CD4-positive, alpha-beta T cell treated with Interleukin-15 for 4 hours (primary cell): Measurements from ENCODE around the gene DPYSL3.

Experiments used
- DNase-seq: peaks from one replicate; pipeline ENCODE4 v3.0.0-alpha.2; 2020; ENCODE audit warnings: low spot score

DPYSL3 gene

DNA sequence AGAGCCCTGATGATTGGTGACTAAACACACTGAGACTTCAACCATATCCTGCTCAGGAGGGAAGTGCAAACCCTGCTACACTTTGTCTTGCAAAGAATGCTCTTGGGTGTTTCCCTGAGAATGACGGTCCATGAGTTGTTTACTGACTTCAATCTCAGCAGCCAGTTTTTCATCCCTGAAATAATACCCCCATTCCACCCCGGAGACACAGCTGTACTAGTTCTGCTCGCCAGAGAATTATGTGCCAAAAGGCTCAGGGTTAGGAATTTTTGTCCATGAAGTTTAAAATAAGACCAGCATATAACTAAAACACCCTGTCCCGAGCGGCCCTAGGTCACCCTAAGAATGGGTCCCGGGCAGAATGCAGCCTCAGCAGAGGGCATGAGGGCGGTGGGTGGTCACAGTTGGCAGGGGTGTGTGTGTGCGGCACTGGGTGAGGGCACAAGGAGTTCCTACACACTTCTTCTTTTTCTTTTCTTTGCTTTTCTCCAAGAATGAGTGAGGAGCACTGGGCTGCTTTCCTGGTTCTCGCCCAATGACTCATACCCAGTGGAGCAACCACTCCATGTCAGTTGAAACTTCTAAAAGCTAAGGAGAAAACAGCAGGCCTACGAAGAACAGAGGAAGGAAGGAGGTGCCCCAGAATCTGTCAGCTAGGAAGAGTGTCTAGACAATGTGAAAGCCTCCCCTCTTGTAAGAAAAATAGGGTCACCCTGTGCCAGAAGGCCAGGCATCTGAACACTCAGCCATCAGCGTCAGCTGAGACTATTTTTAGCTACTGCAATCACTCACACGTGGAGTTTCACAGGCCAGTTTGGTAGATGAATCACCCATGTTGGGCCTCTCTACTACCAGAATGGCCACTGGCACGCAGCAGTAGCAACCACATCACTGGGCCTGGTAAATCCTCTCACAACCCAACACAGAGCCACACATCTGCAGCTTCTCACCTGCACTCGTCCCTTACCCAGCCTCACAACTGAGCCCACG, 105.9 kb downstream of the DPYSL3 start:
- DNase-seq, result no peak

DNA sequence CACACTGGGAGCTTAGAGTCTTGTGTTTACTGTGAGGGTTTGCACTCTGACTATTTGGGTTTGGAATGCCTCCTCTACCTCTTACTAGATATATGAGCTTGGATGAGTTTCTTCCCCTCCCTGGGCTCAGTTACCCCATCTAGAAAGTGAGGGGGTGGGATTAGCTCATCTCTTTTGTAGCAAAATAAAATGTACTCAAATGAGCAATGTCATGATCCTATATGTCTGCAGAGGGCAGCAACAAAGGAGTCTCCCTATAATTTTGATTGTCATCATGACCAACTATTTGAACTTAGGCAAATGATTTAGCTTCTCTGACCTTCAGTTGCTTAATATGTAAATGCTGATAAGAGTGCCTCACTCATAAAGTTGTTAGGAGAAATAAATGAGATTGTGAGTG, 109.0 kb downstream of the DPYSL3 start:
- DNase-seq, result no peak

DNA sequence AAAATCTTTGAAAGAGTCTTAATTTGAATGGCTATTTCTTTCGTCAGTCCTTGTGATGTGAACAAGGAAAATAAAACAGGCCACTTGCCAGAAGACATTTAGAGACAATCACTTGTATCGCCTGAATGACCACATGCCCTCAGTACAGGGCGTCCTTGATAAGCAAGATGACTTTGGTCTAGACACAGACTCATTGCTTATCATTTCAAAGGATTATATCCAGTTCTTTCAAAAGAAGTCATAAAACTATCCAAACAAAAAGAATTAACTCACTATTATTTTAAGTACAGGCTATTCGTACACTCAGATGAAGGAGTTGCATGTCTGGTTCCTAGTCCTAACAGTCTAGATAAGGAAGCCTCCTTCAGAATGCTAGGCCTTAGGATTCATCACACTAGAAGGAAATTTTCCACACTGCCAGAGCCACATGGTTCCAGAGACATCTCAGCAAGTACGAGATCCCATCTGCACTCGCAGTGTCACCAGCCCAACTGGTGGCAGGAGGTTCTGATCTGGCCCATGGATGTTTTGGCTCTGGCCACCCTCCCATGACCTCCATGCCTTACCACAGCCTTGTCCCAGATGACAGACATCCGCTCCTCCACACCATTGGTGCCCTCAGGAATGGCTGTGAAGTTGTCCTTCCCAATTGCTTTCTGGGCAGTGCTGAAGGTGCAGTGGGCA, 109.6 kb downstream of the DPYSL3 start:
- DNase-seq, result no peak

DNA sequence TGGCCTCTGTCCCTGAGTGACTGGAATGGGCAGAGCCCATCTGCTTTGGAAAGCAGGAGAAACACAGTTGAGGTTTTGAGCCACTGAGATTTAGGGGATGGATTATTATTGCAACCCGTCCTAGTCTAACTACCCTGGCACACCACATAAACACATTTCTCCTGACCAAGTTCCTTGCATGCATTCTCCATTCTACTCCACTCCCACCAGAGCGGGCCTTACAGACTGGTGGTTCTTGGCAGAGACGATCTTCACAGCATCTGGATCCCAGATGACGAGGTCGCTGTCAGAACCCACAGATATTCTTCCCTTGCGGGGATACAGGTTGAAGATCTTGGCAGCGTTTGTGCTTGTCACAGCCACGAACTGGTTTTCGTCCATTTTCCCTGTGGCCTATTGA, 111.0 kb downstream of the DPYSL3 start:
- DNase-seq, result no peak

DNA sequence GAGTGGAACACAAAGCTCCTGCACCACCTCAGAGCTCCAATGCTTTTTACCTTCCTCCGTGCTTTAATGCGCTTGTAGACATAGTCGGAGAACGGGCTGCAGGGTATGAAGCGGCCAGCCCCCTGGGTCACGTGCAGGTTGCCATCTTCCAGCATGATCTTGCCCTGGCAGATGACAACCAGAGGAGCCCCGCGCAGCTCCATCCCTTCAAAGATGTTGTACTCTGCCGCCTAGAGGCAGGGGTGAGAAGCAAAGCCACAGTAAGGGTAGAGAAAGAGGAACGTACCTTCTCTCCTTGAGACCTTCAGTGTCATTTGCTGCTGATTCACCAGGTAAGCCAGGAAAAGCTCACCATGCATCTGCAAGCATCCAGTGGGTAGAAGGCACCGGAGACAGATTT, 112.3 kb downstream of the DPYSL3 start:
- DNase-seq, result no peak

DNA sequence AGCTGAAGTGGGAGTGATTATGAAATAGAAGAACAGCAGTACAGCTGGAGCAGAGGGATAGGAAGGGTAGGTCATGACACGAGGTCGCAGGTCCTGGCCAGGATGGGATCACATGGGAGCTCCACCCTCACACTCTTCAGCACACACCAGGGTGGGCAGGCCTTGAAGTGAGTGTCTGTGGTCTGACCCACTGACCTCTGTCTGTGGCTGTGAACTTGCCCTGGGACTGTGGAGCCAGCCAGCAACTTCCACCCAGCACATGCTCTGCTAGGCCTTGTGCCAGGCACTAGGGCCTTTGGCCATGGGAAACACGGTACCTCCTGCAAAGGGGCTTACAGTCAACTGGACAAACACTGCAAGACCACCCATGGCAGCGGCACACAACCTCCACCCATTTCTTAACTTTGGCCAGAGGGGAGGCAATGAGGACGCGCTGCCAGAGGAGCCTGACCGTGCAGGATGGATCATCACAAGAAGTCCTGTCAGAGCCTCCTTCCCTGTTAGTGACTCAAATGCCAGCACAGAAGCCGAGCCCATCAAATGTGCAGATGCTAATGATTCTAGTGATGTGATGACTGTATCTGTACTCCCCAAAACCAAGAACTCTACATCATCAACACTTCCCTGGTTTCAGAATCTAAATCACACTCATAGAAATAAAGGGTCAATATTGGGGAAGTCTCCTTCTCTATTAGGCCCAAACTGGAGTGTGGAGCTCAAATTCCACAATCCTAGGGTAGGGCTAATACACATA, 113.6 kb downstream of the DPYSL3 start:
- no peak for DNase-seq

DNA sequence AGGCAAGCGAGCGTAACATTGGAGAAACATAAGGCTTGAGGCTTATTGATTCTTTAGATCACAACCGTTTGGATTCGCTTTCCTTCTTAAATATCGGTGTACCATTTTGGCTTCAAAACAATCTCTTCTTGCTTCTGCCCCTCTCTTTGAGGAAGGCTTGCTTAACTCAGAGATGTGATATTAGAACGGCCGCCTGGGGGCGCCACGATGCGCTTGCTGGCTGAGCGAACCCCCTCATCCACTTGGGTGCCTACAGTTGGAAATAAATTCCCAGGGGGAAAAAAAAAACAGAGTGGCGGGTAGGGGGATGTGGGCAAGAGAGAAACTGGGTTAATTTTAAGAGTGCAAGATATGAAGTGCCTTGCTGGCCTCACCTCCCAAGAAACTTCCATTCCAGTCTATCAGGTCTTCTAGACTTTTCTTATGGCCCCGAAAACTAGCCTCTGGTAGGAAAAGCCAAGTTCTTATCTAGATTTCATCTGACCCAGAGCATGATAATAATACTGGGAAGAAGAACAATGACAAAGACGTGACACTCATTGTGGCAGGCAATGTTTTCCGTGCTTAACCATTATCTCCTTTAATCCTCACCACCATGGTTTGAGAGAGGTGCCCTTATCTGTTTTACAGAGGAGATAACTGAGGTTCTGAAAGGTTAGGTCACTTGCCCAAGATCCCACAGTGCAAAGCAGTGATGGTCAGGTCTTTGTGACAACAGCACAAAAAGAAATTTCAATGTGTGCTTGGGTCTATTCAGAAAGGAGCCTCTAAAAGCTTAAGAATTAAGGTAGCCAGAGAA, 115.8 kb downstream of the DPYSL3 start:
- DNase-seq, result no peak

DNA sequence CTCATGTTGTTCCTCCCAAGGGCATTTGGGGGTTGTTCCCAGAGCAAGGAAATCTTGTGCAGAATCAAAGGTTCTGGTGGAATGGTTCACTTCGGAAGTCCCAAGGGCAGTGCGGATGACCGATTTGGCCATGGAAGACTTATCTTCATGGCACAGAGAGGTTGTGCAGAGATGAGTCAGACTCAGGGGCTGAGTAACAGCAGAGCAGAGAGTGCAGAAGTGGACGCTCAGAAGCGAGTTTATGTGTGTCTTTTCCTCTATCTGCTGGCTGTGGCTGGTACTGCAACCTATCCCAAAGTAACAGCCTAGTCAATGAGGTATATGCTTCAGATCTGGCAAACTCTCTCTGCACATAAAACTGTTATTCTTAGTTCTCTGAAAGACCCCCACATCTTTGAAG, 118.1 kb downstream of the DPYSL3 start:
- DNase-seq, result no peak

DNA sequence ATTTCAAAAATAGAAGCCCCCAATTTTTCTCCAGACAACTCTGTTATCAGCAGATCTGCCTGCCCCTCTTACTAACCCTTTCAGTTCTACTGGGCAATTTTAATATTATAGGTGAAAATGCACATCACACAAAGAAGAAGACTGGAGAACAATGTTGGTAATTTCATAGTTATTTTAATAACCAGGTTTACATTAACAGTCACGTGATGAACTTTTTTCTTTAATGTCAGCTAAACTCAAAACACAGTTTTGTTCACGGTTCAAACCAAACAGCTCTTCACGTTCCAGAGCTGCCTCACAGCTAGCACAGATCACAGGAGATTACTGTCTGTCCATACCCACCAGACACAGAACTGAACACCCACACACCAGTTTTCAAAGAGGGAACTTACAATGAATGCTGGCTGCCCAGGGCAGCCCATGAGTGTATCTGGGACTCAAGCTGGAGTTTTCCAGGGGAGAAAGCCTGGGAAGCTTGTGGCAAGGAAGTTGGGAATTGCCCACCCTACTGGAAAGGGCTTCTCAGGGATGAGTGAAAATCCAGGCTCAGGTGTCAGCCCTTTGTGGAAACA, 119.1 kb downstream of the DPYSL3 start:
- DNase-seq, result no peak

DNA sequence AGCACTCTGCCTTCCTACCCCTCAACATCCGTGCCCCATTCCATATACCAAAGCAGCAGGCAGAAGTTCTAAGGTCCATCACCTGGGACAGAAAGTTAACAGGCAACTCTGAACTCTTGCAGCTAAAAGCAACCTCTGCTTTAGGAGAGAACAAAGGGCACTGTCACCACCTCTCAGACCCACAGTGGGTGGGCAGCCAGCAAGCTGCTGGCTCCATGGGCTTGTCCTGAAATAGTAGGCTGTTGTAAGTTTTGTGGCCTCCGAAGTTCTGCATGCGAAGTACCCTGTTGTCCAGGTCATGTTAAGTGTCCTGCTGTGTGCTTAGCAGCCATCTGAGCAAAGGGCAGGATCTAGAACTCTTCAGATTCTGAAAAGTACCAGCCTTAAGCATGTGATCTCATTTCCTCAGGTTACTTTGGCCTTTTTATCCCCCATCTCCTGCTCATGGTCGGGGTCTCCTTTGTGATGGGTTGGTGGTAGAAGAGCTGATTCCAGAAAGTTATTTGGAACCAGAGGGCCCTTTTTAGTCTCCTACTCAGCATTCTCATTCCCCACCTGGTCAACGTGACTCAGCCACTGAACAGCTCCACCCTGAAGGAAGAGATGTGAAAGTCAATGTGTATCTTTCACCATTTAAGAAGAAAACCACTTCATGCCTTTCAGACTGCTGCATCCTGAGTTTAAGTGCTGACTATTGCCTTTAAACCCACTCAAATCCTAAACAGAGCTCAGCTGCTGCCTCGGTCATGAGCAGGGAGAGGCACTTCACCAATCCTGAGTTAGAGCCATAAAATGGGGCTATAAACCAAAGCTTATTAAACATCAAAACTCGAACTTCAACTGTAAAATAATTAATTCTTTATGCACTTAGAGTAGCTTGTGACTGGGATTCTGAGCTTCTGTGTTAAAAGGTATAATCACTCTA, 121.4 kb downstream of the DPYSL3 start:
- no peak for DNase-seq

DNA sequence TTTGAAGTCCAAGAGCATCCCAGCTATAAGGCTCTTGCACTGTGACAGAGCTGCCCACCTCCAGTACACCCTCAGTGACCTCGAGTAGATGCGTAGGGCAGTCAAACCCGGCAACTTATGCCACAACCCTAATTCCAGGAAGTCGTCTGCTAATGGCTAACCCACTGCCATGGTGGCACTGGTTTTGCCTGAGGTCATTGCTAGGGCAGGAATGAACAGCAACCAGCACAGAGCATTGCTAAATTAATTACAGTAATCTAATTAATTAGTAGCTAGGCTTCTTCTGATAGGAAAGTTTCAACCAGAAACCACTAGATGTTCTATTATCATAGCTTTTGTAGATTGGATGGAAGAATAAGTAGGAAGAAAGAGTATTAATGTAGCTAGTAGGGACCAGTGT, 122.8 kb downstream of the DPYSL3 start:
- no peak for DNase-seq

DNA sequence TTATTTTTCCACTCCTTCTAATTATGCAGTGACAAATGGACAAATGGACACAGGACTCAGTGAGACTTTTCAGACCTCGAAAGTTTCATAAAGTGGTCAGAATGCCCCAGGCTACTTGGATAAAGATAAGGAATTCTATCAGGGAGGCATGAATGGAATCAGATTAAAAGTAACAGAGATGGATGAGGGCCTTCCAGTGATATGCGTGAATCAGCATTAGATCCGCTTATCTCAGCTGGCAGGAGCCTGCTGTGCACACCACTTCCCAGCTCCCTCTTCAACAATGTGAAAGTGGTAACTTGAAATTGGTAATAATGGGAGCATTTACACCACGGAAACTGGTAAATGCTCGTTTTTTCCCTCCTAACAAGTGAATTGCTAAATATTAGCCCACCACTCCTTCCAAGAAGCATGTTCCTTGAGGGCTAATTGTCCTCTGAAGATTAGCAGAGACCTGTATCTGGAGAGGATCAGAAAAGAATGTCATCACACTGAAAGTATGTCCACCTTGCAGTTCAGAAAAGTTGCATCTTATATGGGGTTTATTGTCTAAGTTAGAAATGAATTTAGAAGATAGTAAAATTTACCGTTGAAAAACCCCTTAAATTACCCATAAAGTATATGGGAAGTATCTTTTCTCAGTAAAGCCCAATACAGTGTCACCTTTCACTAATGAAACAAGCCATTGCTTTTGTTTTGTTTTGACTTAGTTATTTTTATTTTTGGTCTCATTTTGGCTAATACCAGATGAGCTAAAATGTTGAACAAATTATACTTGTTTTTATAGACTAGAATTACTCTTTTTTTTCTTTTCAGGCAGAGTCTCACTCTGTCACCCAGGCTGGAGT, 125.3 kb downstream of the DPYSL3 start:
- DNase-seq, result no peak

DNA sequence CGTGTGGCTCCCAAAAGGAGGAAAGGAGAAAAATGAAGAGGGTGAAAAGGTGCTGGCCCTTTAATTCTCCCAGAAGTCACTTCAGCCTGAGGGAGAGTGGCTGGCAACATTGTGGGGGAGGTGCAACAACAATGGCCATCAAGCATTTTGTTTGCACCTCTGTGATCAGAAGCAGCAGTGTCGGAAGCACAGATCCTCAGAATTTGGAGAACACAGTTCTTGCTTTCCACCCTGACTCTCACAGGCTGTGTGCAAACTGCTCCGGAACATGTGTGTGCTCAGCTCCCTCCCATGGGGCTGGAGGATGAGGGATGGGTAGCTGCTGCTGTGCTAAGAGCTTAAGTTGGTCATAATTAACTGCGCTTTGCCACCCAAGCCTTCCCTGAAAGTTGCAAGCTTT, 127.1 kb downstream of the DPYSL3 start:
- no peak for DNase-seq

DNA sequence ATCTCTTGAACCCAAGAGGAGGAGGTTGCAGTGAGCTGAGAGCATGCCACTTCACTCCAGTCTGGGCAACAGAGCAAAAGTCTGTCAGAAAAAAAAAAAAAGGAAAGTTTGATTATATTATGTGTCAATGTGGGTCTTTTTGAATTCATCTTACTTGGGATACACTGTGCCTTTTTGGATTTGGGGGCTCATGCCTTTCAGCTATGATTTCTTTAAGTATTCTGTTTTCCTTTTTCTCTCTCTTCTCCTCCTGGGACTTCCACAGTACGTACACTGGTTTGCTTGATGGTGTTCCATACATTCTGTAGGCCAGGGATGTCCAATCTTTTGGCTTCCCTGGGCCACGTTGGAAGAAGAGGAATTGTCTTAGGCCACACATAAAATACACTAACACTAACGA, 128.3 kb downstream of the DPYSL3 start:
- DNase-seq, result no peak

DNA sequence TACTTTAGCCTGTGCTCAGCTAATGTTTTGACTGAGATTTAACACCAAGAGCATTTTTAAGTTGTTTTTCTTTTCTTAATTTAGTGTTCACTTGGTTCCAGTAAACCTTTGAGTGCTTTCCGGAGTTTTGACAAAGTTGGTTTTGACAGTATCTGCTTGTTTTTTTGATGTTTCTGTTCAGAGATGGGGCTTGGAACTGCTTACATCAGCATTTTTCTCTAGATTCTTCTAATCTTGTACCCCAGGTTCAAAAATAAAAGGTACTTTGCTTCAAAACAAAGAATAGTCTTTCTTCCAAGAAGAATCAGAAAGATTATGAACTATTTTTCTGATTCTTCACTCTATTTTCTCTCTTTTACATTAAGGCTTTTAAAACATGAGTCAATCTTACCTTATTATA, 132.2 kb downstream of the DPYSL3 start:
- no peak for DNase-seq

DNA sequence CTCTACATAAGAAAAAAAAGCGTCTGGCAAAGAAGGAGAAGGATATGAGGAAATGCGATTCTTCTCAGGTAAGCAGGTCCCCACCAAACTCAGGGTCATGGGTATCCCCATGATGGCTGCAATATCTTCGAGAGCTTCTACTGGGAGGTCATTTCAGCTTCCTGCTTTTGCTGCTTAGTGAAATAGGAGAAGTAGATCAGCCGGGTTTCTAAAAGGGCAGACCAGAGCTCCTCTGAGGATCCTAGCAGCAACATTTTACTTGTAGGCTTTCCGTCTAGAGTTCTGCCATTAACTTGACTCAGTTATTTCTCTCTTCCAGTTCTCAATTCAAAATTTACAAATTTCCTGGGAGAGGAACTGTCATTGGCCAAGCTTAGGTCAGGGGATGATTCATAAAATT, 134.7 kb downstream of the DPYSL3 start:
- DNase-seq, result no peak

DNA sequence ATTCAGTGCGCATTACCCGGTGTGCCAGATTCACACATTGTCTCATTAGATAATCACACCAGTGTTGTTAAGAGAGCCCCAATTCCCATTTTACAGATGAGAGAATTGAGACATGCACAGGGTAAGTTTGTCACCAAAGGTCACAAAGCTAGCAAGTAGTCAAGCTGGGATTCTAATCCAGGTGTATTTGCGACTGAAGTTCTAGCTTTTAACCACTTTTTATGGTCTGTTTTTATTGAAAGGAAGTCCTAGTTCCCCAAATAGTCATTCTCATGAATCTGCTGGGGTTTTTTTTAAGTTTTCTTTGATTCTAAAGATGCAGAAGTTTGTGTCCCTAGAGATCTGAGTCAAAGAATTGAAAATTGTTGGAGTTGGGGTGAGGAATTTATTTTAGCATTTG, 136.5 kb downstream of the DPYSL3 start:
- no peak for DNase-seq

DNA sequence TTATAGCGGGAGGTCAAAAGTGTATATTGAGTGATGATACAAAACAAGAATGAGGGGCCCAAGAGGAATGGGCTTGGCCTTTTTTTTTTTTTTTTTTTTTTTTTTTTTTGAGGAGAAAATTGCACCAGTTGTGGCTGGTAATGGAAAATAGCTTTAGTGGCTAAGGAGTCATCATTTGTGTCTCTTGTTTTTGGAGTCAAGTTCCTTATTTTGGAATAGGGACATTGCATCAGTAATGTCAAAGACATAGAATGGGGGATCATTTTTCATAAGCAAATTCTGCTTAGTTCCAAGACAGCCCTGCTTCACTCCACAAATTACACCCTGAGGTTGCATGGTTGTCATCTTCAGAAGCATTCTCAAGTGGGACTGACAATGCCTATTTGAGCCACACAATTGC, 137.7 kb downstream of the DPYSL3 start:
- no peak for DNase-seq

DNA sequence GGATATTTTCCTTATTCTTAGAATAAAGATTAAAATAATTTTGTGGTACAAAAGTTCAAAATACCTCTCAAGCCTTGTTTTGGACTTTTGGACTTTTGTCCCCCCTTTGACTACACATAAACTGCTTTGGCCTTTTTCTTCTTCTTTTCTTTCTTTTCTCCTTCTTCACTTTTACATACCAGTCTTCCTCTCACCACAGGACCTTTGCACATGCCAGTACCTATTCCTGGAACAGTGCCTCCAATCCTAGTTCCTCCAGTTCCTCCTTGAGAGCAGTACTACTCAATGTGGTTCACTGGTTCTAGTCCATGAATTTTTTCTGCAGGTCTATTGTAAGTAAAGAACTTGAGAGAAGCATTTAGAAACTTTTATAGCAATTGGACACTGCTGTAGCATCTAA, 138.6 kb downstream of the DPYSL3 start:
- no peak for DNase-seq
